NCI-H345 (cell line): ENCODE results near the gene SLC22A5.
"Not testable (repeated sequence)": the region's sequence is repeated elsewhere in the genome, so short reads cannot be mapped to it uniquely, and the experiment has no call there.

Source experiments
- DNase-seq: peaks from one replicate; lab custom pipeline; 2025; lab: John Stamatoyannopoulos, UW

SLC22A5 gene

DNA sequence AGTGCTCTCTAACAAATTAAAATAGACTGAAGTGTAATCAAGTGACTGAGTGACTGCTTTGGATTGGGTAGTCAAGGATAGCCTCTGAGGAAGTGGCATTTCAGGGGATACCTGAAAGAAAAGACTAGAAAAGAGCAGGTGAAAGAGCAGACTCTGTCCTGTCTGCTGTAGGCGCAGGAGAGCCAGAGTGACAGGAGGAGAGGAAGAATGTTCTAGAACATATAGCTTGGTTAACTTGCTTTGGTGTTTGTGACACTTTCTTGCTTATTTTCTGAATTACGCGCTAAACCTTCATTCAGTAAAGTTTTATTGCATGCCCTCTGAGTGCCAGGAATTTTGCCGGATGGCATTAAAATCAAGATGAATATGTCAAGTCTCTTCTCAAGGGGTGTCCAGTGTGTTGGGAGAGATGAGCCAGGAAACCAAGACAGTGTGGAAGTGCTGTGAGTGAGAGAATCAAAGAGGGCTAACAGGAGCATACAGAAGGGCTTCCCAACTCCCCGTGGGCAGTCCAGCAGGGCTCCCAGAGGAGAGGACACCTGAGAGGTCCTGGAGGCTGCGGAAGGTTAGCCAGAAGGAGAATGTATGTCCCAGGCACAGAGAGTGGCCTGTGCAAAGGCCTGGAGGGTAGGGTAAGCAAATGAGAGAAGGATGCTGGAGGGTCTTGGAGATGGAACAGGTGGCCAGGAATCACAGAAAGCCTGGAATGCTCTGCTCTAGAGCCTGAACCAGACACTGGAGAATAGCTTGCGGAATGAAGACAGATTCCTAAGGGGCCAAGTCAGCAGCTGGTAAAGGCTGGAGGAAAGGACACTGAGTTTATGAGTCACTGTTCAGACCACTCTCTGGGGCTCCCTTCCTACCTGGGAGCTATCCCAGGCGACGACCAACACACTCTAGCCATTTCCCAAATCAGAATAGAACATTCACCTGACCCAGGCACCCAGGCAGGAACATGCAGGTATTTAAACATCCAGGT, 59.3 kb downstream of the SLC22A5 start:
- DNase-seq: no peak

DNA sequence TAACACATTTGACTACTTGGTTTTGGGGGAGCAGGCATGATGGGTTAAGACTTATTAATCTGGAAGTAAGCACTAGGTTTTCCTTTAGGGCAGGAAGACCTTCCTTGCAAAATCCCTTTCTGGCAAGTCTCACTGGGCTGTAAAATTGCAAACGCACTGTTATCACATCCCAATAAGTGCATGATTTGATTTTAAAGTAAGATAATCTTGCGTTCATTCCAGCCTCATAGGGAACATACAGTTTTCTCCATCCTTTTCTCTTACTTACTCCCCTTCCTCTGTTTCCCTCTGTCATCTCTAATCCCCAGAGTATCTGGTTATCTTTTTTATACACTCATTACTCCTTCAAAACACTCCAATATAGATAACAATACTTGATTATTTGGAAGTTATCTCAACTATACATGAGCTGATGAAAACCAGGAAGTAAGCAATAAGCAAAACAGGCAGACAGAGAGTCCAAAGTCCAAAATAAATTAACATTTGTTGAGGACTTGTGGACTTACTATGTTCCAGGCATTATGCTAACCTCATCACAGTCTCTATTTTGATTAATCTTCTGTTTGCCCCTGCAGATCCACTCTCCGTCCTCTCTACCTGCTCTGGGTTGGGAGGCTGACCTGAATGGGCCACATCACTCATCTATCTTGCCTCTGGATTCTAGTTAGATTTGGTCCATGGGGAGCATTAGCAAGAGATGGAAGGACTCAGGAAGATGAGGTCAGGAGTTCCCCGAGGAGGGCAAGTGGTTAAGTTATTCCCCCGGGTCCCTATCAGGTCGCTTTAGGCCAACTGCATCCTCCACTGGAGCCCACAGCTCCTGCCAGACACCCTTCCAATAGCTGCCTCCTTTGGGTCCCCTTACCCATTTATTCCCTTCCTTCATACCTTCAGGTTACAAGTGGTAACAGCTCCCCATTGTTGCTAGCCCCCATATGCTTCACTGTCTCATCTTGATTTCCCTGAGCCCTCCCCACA, 60.2 kb downstream of the SLC22A5 start:
- DNase-seq: no peak

DNA sequence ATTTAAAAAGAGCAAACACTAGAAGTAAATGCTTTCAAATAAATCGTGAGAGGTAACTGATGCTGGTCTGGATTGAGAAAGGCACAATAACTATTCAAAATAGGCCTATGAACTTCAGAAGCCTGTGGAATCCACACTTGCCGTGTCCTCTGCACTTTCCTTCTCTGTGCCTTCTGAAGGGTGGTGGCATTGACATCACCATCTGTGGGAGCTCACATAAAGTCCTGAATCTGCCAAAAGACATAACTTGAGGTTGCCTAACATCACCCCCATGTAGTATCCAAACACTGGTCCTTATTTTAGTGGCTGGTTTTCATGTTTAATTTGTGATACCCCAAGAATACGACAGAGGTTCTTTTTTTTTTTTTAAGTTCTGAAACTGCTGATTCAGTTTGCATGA, 61.2 kb downstream of the SLC22A5 start:
- no peak for DNase-seq

DNA sequence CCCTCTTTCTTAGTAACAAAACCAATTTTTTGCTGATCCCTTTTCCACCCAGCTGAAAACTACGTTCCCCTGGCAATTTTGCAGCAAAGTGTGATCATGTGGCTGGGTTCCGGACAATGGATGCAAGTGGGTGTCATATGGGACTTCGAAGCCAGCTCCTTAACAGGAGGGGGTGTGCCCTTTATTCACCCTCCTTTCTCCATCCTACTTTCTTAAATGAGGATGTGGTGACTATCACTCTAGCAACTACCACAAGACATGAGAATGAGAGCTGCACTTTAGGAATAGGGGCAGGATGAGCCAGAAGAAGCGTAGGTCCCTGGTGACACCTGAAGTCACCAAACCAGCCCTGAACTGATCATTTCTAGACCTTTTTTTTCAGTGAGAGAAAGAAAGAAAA, 62.1 kb downstream of the SLC22A5 start:
- no peak for DNase-seq

DNA sequence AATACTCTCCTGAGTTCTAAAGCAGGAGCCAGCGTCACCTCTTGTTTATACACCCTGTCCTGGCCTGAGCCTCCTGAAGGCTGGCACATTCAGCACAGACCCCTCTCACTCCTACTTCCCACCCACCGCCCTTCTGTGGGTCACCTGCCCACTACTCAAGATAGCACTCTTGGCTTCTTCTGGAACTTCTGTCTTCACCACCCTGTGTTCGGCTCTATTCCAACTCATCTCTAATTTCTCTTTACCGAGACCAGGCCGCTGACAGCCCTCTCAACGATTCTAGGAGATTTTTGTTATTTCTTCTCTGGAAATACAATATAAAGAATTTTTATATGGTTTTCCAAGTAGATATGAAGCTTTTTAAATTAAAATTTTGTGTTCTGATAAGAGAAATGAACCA, 63.6 kb downstream of the SLC22A5 start:
- no peak for DNase-seq

DNA sequence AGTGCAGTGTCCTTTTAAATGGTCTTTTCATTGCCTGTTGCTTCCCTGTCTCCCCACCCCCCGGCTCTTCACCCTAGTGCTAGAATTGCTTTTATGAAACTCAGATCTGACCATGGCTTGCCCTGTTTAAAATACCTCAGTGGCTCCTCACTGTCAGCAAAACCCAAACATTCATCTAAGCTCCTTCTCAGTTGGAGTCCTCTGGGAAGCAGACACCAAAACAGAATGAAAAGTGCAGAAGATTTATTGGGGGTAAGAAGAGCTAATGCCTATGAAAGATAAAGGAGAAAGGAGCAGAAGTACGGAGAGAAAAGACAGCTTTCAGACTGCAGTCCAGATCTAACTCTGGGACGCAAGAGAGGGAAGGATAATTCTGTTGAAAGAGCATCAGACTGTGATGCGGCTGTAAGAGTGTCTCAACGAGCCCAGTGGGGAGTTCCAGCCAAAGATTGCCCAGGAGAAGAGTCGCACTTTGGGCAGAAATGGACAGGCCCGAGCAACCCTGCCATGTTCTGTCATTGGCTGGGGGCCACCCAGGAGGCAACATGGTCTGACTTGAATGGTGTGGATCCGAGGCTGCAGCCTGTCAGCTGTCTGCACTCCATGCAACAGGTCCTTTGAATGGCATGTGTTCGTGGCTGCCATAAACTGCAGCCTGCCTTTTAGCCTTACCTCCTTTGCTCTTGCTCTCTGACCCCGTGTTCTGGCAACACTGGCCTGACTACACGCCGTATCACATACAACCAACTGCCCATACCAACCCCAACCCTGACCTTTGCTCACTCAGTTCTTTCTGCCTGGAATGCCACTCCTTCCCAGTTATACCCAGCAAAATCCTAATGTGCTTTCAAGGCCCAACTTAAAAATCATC, 65.1 kb downstream of the SLC22A5 start:
- DNase-seq: no peak

DNA sequence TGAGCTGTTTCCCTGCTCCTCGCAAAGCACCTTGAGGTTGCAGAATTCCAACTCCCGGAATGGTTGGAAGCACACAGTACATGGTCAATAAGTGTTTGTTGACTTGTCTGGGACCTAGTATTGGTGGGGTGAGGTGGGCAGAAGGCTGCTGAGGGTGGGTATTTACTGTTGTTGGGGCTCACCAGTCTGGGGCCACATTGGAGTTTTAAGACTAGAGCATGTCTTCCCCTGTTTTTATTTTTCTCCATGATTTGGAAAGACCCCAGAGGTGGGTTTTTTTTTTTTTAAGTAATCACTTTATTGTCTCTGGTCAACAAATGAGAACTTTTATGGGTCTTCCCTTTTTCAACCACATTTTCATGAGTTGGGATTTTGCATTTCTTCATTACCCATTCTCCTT, 65.9 kb downstream of the SLC22A5 start:
- DNase-seq: no peak

DNA sequence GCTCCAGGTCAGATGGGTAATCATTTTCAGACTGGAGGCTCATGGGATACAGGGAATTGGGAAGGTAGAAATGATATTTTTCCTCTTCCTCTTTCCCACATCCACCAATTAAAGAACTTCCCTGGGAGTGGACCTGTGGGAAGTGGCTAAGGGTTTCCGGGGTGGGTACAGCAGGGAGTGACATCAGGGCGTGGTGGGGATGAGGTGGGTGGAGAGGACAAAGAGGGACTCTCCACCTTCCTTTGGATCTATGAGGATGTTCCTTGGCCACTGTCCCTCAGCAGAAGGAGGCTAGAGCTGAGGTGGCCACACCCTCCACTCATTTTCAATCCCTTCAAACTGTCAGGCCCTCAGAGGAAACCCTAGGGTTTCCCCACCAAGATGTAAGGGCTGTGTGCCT, 66.4 kb downstream of the SLC22A5 start:
- no peak for DNase-seq

DNA sequence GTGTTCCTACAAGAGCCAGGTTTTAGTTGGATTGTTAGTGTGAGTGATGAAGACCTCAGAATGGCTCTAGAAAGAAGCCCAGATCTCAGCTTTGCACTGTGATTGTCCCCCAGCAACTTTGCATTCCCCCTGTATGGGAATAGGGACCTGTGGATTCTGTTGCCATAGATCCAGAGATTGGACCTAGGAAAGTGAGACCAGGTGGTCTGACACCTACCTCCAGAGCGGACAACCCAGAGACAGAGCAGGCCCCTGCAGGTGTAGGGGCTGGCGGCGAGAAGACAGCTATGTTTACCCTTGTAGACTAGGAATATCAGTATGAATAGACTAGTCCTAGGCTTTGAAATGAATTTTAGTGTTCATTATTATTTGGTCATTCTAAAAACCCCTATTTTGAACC, 67.4 kb downstream of the SLC22A5 start:
- no peak for DNase-seq

DNA sequence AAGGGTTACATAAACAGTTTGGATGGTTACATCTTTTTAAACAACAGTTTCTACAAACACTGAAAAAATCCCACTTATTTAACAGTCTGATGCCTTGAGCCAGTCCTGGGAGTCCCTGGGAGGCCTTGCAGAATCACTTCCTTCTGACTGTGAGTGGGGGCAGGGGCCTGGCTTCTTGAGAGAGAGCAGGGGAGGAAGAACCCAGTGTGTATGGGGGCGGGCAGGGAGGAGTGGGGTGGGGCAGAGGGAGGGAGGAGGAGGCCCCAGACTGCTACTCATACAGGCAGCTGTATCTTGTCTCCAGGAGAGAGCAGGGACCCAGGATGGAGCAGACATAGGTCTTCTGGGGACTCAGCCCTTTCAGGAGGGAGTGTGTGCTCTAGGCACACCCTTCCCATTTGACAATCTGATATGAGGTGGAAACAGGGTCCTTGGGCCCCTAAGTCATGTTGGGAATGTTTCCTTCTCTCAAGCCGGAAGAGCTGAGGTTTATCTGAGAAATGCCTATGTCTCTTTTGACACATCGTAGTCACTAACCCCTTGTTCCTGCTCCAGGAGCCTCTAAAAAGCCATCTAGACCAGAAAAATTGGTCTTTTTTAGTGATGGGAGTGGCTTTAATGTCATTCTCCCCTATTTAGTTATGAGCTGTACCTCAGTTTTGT, 68.2 kb downstream of the SLC22A5 start:
- DNase-seq: no peak

DNA sequence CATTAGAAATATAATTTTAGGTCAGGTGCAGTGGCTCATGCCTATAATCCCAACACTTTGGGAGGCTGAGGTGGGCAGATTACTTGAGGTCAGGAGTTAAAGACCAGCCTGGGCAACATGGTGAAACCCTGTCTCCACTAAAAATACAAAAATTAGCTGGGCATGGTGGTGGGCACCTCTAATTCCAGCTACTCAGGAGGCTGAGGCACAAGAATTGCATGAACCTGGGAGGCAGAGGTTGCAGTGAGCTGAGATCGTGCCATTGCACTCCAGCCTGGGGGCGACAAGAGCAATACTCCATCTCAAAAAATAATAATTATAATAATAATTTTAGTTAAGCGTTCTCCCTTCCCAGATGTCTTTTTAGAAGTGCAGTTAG, 68.7 kb downstream of the SLC22A5 start:
- not testable (repeated sequence) for DNase-seq

DNA sequence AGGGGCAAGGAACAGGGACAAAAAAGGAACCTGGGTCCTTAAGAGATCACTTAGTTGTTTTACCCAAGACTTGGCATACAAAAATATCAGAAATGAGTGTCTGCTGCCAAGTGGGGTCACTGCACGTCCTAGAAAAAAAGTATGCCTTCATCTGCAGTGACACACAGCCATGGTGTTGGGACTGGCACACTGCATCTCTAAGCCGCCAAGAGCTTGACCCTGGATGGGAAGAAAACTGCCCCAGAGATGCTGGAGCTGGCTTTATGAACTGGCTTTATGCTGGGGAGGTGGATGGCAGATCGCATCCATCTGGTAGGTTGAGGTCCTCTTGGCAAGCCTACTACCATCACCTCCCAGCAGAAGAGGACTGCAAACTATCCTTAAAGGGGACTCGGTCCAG, 69.4 kb downstream of the SLC22A5 start:
- no peak for DNase-seq

DNA sequence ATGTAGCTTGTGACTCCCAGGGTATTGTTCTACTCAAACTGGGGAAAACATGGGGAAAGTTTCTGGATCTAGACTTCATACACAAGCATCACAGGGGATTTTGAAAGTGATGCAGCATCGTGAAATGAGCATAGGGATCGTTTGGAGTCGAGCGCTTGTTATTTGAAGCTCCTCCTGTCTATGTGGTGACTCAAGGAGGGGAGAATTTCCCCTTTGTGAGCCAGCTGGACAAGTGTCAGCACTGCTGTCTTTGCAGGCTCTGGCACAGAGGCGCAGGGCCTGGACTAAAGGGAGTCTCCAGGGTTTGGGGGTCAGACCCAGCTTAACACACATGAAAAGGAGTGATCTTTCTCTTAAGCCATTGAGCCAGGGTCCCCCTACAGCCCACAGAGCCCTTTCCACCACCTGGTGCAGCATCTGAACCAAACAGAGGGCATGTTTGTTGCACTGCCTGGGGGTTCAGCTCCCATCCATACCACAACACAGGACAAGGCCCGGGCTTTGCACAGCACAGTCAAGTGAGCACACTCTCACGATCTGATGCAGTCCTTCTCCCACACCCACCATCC, 70.1 kb downstream of the SLC22A5 start:
- DNase-seq: no peak

DNA sequence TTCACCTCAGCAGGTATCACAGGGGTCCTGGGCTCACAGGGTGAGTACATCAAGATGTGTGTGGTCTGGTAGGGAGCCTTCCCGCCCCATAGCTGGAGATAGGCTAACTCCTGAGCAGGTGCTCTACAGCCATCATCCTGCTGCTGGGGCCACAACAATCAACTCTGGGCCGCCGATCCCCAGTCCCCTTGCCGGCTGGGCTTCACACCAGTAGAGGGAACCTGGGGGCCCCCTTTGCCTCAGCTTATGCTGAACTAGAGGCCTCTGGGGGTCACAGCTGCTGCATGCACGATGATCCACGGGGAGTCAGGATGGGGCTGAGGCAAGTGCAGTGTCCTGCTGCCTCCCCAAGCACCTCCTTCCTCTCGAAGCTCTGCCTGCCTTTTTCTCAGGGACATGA, 74.6 kb downstream of the SLC22A5 start:
- DNase-seq: no peak
